Kidney glomerular epithelial cell (primary cell): ENCODE results near the gene AIF1.
"Not testable (repeated sequence)": the region's sequence is repeated elsewhere in the genome, so short reads cannot be mapped to it uniquely, and the experiment has no call there.

ENCODE experiments used
- DNase-seq: peaks from one replicate; lab custom pipeline; 2025; lab: John Stamatoyannopoulos, UW

Gene AIF1

GRCh38 chr6:31580807-31581433 lies 34.1 kb upstream of the AIF1 start:
- peak; percentile 83 for DNase-seq

GRCh38 chr6:31581434-31582229 lies 33.4 kb upstream of the AIF1 start:
- no peak for DNase-seq

GRCh38 chr6:31582230-31582643 lies 32.8 kb upstream of the AIF1 start, which contains the start of gene LTB:
LTB (minus strand) TSS chr6:31582424; CDS start chr6:31582417, 7 bp downstream.
- DNase-seq, result no peak

GRCh38 chr6:31585491-31585890 lies 29.5 kb upstream of the AIF1 start:
- no peak for DNase-seq

- no peak for DNase-seq
These were observed 29.0 kb upstream of the AIF1 start, which contains the start of gene LST1 for GRCh38 chr6:31586008-31586407. LST1 (plus strand) TSS chr6:31586277; CDS start chr6:31587300, 1,023 bp downstream.

- DNase-seq, result no peak
These were observed 28.3 kb upstream of the AIF1 start for GRCh38 chr6:31586599-31587281.

- no peak for DNase-seq
These were observed 26.9 kb upstream of the AIF1 start for GRCh38 chr6:31587791-31588777.

GRCh38 chr6:31588871-31589650 lies 26.0 kb upstream of the AIF1 start:
- no peak for DNase-seq

GRCh38 chr6:31590691-31591090 lies 24.3 kb upstream of the AIF1 start:
- DNase-seq, result not testable (repeated sequence)

- no peak for DNase-seq
These were observed 22.6 kb upstream of the AIF1 start for GRCh38 chr6:31592396-31592771.

- peak; percentile 17 for DNase-seq
These were observed 18.0 kb upstream of the AIF1 start for GRCh38 chr6:31597006-31597405.

- DNase-seq, result no peak
These were observed 7.7 kb upstream of the AIF1 start for GRCh38 chr6:31607317-31607716.

- DNase-seq, result no peak
These were observed 5.3 kb upstream of the AIF1 start for GRCh38 chr6:31609519-31610406.

GRCh38 chr6:31610968-31611367 lies 4.1 kb upstream of the AIF1 start:
- DNase-seq, result no peak

- DNase-seq, result no peak
These were observed 887 bp upstream of the AIF1 start for GRCh38 chr6:31614075-31614619.

- DNase-seq, result no peak
These were observed 714 bp downstream of the AIF1 start for GRCh38 chr6:31615748-31616147.

GRCh38 chr6:31617010-31617409 lies 2.0 kb downstream of the AIF1 start:
- DNase-seq, result no peak

GRCh38 chr6:31619805-31620585 lies 5.0 kb downstream of the AIF1 start:
- DNase-seq, result peak; percentile 99
